Endometrium (tissue), 2 donors: Measurements from ENCODE around the gene ABHD17C.

Source experiments
- FAIRE-seq: peaks from 2 replicates; lab custom pipeline; 2012; peaks lifted over from hg19 to GRCh38; lab: Jason Lieb, UNC
- donor health status: control.
- donor health status: control.

The ABHD17C gene

DNA sequence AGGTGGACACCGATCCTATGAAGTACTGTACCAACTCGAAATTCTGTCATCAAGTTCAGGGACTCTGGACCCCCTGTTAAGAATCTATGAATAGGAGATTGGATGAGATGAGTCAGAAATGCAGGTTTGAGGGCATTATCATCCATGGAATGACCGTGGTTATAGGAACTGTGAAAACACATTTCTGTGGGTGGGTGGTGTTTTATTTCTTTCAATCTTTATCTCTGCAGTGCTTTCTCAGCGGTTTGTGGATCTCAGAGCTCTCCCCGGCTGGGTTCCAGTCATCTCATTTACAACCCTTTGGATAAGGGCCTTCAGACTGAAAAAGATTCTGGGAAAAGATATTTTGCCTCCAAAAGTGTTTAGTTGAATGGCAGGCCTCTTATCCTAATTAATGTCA, 5.4 kb upstream of the ABHD17C start:
- FAIRE-seq, result no peak

DNA sequence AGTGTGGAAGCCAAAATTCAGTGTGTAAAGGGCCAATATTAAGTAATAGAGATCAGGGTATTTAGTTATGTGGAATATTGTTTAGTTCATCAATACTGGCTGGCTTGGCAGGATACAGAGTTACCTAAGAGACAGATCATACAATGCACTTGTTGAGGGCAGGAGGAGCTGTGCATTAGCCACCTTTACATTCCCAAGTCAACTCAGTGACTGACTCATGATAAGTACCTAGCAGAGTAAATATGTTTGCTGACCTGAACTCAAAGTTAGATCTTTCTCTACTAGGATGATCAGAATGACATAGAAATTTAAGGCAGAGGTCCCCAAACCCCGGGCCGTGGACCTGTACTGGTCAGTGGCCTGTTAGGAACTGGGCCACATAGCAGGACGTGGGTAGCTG, 3.5 kb upstream of the ABHD17C start:
- FAIRE-seq, result no peak

DNA sequence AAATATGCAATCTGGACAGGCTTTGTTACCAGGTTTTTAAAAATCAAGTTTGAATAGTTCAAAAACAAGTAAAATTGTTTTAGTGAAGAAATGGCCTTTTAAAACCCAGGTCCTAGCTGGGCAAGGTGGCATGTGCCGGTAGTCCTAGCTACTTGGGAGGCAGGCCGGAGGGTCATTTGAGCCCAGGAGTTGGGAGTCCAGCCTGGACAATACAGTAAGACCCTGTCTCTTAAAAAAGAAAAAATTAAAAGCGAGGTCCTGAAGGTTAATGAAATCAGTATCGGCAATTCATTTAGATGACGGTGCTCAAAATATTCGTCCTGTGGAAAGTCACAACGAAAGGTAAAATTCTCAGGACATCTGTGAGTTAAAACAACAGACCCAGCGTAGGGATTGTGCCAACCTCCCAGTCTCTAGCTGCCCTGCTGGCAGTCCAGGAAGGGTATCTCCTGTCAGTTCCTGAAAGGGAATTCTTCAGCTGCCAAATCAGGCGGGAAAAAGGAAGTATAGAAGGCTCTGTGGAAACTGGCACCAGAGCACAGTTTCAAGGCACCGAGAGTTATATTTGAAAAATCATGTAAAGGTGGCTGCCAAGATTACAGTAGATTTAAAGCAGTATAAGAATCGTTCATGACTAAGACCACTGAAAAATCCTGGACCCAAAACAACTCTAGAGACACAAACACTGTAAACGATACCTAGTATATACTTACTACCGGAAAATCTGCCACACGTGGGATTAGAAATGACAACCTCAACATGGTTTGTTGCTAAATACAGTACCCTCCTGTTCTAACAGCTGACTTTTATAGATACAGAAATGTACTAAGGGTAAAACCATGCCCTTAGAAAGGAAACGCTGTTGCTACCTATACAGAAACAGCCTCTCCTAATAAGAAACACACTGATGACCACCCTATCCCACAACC, 1.2 kb upstream of the ABHD17C start:
- no peak for FAIRE-seq

DNA sequence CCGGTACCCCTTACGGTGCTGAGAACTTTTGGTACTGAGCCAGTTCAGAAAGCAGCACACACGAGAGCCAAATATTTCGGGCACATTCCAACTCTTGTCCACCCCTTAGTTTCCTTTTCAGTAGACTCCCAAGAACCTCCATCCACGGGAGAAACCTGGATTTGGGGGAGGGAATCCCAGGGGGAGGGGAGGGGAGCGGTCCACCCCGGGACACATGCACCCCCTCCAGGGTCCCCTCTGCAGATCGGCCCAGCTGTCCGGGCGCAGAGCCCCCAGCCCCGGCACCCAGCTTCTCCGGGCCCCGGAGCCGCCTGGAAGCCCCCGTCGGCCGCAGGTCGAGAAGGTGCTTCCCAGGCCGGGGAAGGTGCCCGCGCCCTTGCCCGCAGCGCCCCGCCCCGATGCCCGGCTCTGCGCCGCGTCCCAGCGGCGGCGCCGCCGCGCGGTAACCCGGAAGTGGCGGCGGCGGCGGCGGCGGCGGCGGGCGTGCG, 455 bp upstream of the ABHD17C start:
- FAIRE-seq, result no peak

DNA sequence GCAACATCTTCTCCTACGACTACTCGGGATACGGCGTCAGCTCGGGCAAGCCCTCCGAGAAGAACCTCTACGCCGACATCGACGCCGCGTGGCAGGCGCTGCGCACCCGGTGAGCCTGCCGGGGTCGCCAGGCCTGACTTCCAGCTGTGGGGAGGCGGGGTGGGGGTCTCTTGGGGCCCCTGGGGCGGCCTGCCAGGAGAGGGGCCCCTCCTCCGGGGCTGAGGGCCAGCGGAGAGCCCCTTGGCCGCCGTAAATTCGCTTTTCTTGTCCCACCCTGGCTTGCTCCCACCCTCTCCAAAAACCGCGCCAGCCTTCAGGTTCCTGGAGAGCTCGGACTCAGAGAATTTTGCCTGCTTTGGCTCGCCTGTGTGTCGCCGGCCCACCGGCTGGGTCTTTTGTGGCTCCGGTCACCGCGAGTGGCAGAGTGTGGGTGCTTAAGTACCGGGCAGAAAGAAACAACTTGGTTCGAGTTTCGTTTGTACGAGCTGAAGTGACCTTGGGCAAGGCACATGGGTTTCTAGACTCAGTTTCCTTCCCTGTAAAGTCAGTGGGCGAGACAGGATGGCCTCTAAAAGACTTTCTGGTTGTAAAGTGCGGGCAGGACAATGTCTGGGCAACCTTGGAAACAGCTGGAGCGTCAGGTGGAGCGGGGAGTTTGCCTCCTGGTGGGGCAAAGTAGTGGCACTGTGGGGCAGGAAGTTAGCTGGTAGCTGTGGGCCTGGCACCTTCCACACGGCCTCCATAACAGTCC, 976 bp downstream of the ABHD17C start:
- FAIRE-seq, result no peak

DNA sequence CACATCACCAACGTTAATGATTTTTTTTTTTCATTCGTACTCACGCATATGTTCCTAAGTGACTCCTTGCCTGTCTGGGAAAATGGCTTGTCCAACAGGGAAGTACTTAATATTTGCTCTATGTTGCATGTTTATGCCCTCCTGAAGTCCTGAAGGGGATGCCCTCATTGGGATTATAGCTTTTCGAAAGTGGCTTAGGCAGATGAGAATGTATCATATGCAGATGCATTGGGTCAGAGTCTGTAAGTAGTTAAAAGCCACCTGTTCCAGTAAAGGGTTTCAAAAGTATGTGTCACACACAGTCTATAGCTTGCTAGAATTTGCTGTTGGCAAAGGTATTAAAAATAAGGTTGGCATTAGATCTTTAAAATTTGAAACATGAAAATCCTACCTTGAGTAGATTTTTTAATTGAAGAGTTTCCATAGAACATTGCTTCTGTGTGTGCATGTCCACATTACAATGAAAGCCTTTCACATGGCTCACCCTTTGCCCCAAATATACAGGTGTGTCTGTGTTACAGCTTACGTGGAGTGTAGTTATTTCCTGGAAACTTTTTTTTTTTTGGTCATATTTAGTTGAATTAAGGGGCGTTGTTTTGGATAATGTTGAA, 2.1 kb downstream of the ABHD17C start:
- FAIRE-seq, result no peak

DNA sequence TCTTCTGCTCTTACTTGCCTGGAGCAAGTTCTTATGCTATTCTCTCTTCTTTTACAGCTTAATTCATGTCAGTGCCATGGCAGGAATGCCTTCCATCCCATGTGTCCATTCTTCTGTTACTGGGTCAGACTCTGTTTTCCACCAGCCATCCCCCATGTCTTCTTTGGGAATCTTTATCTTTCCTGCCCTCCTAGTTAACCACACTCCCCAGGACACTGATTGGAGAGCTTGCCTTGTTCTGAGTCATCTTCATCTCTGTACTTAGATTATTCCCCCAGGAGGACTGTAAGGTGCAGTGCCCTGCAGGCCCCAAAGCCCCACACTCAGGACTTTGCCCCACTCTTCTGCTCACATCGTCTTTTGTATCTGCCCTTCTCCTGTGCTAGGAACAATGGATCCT, 3.6 kb downstream of the ABHD17C start:
- no peak for FAIRE-seq

DNA sequence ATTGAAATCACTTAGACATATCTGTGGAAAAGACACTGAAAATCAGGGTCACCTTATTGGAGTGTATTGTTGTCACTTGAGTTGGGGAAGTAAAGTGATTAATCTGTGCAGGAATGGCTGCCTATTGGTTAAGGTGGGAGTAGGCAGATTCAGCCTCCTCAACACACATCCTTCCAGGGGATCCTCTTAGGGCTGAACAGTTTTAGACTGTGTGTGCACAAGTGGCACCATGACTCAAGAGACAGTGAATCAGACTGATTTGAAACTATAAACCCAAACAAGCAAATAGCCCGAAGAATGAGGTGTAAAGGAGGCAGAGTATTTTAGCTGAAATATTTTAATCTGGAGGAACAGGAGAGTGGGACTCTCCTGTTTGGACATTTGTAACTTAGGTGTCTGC, 4.9 kb downstream of the ABHD17C start:
- FAIRE-seq, result no peak

DNA sequence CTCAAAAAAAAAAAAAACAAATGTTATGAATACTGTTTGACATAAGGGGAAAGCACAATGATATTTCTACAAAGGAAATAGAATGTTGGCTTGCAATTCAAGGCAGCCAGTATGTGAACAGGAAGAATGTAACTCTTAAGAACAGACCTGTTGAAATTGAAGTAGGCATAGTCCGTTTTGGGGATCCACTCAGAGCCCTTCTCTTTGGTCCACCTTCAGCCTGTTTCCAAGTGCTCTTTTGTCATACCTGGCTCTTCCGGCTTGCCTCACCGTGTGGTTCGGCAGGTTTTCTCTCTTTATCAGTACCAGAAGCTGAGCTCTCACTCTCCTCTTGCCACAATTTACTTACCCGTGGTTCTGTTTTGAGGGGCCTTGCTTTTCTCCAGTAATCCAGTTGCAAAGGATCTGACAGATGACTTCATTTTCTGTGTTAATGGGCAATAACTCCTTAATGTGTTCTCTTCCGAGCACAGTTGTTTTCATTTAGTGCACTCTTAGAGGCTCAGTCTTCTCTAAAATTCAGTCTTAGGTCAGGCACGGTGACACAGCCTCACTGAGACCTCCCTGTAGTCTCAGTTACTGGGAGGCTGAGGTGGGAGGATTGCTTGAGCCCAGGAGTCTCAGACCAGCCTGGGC, 6.7 kb downstream of the ABHD17C start:
- FAIRE-seq, result no peak

DNA sequence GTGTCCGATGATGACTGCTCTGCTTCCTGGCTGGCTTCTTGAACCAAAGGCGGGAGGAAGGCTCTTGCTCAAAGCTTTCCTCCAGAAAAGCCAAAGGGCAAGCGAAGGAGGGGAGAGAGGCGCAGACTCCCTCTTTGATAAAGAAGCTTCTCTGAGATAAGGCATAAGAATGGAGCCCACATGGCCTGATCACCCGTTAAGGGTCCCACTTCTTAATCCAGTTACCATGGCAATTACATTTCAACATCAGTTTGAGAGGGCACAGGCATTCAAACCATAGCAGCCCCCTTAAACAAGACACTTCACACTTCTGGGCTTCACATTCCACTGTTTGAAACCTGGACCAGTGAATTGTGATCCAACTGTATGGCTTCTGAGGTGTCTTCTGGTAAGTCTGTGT, 8.0 kb downstream of the ABHD17C start:
- FAIRE-seq, result no peak

DNA sequence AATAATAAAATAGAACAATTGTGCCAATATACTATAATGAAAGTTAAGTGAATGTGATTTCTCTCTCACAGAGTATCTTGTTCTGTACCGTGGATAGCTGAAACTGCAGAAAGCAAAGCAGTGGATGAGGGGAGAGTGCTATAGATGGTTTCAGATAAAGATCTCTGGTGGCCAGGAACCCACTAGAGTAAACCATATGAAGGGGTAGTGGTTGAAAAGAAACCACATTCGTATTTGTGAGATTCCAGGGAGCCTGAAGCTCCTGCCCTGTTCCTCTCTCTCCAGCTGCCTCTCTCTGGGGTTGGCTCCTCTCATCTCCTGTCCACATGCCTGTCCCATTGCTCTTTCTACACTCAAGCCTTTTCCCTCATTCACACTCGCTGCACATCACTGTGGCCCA, 8.9 kb downstream of the ABHD17C start:
- FAIRE-seq, result no peak

DNA sequence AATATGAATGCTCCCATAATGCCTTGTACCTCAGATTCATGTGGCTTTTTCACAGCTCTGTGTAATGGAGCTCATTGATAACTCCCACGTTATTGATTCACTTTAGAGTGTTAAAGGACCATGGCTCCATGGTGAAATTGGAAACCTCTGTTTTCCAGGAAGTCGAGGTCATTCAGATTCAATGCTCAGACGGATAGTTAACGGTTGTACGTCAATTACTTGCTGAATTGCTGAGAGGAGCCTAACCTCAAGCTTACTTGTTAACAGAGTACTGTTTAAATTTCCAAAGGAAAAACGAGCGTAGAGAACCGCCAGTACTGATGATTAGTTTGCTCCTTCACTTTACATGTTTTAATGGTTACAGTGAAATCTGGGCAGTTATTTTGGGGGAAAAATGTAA, 11.1 kb downstream of the ABHD17C start:
- no peak for FAIRE-seq

DNA sequence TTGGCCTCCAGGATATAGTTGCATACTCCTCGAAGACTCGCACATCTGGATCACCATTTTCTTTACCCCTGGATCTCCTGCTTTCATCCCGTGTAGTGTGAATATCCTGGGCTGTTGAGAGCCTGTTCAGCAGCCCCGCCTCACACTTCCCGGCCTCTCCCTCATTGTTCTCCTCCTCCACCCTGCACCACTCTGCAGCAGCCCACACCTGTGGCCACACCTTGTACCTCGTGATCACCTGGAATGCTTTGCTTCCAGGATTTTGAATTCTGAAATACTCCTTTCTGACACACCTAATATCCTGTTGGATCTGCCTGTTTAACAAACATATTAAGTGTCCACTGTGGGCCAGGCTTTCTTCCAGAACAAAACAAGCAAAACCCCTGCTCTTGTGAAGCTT, 14.4 kb downstream of the ABHD17C start:
- no peak for FAIRE-seq

DNA sequence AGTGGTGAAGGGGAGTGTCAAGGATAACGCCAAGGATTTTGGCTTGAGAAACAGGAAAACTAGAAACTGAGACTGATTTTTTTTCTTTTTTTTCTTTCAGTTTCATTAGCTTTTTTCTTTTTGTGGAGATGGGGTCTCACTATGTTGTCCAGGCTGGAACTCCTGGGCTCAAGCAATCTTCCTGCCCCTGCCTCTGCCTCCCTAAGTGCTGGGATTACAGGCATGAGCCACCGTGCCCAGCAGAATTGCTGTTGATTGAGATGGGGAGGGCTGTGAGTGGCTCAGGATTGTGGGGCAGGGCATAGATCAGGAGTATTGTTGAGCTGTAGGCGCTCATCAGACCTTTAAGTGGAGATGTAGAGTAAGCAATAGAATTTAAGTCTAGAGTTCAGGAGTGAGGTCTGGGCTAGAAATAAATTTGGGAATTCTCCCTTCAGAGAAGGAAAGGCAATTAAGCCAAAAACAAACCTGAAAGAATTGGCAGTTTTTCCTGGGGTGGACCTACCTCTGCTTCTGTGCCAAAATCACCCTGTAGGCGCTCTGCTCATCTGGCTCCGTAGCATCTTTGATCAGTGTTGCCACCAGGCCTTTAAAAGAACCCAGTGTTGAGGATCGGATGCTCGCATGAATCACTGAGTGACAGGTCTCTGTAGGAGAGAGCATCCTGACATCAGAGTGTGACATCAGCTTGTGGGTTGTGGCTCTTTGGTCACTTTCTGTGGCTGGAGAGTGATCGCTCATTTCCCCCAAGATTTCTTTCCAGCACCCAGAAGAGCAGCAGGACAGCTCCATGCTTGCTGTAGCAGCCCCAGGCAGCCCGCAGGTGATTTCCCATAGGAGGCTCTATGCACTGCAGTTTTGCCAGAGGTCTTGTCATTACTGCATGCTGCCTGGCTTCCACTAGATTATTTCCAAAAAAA, 15.8 kb downstream of the ABHD17C start:
- no peak for FAIRE-seq

DNA sequence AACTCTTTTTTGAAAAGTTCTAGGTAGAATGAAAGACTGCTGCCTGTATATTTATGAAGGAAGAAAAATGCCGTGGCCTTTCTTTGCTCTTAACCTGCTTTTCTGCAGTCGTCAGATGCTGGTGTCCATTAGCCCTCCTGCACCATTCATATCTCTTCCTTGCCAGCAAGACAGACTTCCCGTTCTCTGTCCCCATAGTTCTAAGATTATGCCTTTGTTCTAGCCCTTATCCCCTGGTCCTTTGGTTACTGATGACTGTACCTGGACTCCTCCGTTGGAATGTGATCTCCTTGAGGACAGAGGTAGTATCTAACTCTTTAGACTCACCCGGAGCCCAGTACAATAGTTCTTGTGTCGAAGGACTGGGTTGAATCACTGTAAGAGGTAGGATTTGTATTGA, 16.8 kb downstream of the ABHD17C start:
- no peak for FAIRE-seq

DNA sequence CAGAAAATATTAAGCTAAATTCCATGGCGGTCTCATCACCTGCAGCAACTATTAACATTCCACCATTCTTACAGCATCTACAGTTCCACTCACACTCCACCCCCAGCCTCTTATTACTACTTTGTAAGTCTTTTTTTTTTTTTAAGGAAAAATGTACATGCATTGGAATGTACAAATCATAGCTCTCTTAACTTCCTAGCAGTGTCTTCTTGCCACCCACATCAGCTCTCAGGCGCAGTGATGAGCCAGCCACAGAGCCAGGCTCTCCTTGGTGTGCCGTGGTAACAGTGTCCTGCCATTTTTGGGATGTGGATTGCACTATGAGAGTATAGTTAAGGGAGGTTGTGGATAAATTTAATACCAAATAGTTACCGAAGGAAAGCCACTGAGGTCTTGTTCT, 17.8 kb downstream of the ABHD17C start:
- FAIRE-seq, result no peak

DNA sequence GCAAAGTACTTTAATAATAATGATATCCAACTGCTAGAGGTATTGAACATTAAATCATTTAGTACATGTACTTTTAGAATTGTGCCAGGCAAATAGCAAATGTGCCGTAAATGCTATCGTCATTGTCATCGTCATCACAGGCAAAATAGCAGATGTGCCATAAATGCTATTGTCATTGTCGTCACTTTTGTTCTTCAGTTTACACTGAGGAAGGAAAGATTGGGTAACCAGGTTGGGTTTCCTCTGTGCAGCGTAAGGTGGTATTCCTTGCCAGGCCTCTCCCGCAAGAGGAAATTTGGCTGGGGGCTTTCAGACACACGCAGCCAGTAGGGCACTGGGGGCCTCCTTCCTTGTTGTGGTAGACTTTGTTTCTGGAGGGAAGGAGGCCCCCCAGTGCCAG, 26.4 kb downstream of the ABHD17C start:
- no peak for FAIRE-seq

DNA sequence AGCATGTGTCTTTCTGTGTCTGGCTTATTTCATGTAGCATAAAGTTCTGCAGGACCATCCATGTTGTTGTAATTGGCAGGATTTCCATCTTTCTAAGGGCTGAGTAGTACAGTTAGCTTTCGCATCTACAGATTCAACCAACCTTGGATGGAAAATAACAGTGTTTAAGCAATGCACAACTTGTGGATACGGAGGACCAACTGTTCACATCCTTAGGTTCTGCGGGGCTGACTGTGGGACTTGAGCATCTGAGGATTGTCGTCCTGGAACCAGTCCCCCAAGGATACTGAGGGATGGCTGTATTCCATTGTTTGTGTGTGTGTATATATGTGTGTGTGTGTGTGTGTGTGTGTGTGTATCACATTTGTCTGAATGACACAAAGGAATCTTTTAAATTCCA, 27.7 kb downstream of the ABHD17C start:
- no peak for FAIRE-seq

DNA sequence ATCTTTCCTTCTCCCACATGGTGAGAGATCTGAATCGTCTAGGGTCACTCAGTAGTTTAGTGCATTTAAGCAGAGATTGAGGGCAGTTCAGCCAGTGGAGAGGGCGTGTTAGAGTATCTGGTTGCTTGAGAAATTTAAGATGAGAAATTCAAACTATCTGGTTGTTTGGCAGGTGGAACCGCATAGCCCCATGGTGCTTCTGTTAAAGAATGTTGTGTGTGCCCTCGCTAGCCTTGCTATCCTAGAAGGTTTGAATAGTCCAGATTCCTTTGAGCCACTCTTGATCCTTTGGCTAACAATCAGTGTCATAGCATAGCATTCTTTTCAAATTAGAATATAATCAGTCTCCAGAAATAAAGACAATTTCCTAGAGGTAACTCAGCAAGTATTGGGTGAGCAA, 32.1 kb downstream of the ABHD17C start:
- FAIRE-seq, result no peak

DNA sequence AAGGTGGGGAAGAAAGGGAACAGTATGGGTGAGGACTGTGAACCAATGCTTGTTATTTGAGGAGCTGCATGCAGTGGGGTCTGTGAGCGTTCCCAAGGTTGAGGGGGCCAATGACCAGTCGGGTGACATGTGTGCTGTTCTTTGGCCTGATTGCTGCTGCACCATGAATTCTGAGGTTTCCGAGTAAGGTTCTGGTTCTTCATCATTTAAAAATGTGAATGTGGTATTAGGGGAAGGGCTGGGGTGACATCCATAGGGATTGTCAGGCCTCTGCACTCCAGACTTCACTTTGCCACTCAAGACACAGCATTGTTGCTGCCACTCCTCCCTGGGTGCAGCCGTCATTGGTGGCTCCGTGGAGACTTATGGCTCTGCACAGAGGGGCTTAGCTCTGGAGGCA, 32.5 kb downstream of the ABHD17C start:
- no peak for FAIRE-seq

DNA sequence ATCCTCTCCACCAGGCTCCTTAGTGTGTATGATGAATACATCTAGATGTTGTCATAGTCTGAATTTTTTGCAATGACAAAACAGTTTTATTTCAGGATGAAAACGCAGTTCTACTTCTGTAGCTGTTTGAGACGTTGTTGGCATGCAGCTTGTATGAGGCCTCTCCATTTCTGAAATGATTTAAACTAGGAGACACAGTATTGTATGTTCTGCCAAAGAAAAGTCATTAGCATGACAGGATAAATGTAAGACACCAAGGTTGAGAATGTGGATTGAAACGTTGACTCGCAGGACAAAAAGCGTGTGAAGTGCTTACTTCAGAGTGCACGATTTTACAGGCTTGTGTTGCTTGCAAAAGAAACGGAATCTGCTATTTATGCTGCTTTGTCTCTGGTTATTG, 35.3 kb downstream of the ABHD17C start:
- FAIRE-seq, result no peak
